HFF-Myc (cell line): ENCODE data around the gene TNS1.

Experiments
- DNase-seq: peaks from one replicate; pipeline ENCODE4 v3.0.0-alpha.2; 2011; ENCODE audit warnings: low read depth; ENCODE audit errors: extremely low read depth
- H3K4me3 ChIP-seq: replicated peaks from 2 replicates; pipeline ENCODE4 v1.5.1; 2011; ENCODE audit warnings: low read depth, mild to moderate bottlenecking, control low read depth, low read length
- CTCF ChIP-seq: IDR thresholded peaks from 2 replicates; pipeline ENCODE4 v1.5.1; 2012; ENCODE audit warnings: mild to moderate bottlenecking, low read depth, low read length, control low read depth; ENCODE audit errors: missing control alignments

Gene TNS1

DNA sequence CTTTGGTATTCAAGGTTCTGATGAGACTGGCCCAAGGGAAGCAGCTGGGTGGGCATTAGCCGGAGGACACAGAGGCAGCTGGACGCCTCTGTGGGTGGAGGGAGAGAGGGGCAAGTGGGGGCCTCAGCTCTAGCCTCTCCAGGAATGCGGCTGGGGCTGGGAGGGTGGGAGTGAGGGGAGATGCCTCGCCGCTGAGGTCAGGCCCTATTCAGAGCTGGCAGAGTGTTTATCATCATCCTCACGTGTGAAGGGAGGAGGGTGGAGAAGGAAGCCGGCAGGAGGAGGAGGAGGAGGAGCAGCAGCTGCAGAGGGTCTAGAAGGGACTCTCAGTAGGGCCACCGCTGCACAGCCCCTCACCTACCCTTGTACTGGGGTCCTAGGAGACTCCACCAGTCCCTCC lies 43.1 kb downstream of the TNS1 start:
- TF ChIP-seq CTCF: no peak

DNA sequence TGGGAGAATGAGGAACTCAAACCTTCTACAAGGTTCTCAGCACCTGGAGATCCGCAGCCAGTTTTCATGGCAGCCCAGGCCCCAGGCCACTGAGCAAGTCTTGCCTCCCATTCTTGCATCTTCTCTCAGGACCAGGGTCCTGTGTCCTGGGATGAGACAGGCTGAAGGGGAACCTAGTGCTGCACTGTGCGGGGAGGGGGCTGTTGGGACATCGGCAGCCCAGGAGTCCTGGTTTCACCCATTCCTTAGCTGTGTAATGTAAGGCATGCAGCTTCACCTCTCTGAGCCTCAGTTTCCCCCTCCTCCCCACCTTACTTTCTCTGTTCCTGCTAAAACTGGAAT lies 43.9 kb downstream of the TNS1 start:
- no peak overlapping the region for H3K4me3 ChIP-seq
- no peak for DNase-seq
- no peak for TF ChIP-seq CTCF

More for the DNA sequence above, 43.1 kb downstream of the TNS1 start:
- no peak for DNase-seq
- no peak overlapping the region for H3K4me3 ChIP-seq

DNA sequence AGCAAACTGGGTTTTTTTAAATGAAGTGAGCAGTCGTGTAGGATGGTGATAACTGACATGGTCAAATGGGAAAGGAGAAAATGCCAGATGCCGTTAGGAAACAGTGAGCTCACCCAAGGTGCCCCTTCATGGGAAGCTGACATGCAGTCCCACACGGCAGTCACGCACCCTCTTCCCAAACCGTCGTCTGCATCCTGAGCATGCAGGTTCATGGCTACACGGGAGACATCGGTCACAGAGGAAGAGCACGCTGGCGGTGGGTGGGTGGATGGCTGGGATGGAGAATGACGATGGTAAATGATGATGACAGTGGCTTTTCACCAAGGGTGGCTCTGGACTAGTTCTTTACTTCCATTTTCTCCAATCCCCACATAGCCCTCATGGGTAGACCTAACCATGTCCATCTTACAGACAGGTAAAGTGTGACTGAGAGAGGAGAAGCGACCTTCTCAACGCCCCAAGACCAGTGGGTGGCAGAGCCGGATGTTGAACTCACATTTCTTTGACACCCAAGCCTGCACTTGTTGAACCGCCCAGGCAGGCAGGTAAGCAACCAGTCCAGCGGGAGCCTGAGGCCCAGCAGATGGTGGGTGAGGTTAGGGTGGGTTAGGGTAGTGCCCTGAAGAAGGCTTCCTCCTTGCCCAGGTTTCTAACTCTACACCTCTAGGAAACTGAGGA lies 44.5 kb downstream of the TNS1 start:
- TF ChIP-seq CTCF: no peak

DNA sequence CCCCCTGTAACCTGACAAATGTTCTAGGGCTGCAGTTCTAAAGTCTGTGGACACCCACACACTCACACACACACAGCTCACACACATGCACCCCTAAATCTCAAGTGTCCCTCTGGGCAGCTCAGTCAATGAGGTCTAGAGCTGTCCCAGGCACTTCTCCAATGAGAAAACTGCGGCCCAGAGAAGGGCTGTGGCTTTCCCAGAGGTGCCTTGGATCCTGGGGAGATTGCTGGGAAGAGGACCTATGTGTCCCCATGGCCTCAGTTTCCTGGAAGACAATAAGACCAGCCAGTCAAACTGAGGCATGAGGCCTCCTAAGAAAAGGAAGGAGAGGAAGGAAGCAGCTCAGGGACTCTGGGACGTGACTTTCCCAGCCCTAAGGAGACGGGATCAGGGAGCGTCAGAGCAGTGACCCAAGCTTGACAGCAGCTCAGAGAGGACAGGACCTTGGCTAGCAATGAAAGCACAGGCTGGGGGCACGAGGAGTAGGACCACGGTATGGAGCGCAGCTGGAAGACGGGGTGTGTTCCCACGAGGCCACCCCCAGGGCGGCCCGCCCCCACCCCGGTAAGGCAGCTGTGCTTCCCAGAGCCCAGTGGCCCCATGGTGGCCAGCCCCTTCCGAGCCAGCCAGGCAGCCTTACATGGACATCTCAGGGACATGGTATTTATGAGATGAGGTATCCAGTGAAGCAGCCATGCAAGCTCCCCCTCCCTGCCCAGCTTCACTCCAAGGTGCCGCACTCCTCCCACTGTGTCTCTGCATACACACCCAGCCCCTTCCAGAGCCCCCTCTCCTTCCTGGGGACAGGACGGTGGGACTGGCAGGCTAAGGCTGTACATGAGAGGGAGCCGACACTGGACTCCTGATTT lies 46.0 kb downstream of the TNS1 start:
- TF ChIP-seq CTCF: no peak
- no peak overlapping the region for H3K4me3 ChIP-seq
- no peak for DNase-seq

More for the DNA sequence above, 44.5 kb downstream of the TNS1 start:
- no peak overlapping the region for H3K4me3 ChIP-seq
- no peak for DNase-seq

DNA sequence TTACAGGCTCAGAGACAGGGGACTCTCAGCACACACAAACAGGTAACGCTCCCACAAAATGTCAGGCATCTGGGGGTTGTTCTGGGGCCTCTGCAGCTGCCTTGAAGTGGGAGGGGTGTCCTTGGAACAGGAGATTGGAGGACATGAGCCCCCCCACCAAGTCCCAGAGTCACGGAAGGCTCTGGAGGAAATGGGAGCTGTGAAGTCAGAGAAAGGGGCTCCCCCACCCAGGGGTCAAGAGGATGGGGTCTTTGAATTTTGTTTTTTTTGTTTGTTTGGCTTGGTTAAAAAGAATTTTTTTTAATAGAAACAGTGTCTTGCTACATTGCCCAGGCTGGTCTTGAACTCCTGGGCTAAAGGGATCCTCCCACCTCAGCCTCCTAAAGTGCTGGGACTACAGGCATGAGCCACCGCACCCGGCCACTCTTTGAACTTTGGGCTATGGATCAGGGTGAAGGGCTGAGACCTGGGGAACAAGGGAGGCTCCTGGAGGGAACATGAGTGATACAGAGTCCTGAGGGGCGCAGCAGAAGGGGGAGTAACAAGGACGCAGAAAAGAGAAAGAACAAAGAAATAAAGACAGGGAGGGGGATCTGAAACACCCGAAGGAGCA lies 46.8 kb downstream of the TNS1 start:
- H3K4me3 ChIP-seq: no peak overlapping the region
- no peak for DNase-seq
- TF ChIP-seq CTCF: no peak

DNA sequence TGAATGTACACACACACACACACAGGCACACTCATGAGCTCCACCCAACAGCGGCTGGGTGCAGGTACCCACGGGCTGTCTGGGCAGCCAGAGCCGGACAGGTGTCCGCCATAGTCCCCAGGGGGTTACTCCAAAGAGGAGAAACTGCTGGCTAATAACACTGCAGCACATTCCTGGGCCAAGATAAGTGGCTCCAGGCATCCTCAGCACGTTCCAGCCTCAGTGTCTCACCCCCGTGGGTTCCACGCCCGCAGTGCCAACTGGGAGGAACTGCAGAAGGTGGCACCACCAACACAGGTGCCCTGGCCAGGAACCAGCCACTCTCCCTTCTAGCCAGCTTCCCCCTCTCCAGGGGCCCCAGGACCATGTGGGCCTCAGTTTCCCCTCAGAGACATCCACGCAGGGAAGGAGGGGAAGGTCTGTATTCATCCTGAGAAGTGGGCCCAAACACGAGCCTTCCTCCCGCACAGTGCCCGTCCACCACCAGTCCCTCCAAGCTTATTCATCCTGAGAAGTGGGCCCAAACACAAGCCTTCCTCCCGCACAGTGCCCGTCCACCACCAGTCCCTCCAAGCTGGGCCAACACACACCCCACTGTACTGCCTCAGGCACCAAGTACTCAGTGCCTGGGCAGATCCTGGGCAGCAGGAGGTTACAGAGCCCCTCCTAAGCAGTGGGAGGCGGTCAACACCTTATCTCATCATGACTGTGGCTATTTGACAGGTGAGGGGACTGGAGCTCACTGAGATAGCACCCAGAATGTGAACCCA lies 47.6 kb downstream of the TNS1 start:
- TF ChIP-seq CTCF: no peak
- DNase-seq: no peak
- H3K4me3 ChIP-seq: no peak overlapping the region
